Stimulated activated CD4-positive, alpha-beta T cell treated with anti-CD3 and anti-CD28 coated beads, Interleukin-12 subunit alpha, Interleukin-12 subunit beta, amount 100 ng/mL, for 24 hours (primary cell): Measurements from ENCODE around the gene ZAP70.

Experiments used
- DNase-seq, 2 experiments: peaks; one replicate each; pipeline ENCODE4 v3.0.0-alpha.2; 2020; ENCODE audit warnings: low read depth in 2 of 2

Gene ZAP70

GRCh38 chr2:97717613-97717995 lies 4.2 kb downstream of the ZAP70 start:
- DNase-seq = no peak

- peak; percentile 42 to 58 for DNase-seq
Observed at GRCh38 chr2:97718051-97718882, 4.9 kb downstream of the ZAP70 start.

GRCh38 chr2:97718942-97719341 lies 5.6 kb downstream of the ZAP70 start:
- no peak for DNase-seq

- DNase-seq = no peak
Observed at GRCh38 chr2:97719362-97720155, 6.2 kb downstream of the ZAP70 start.

GRCh38 chr2:97720746-97721145 lies 7.4 kb downstream of the ZAP70 start:
- no peak for DNase-seq

GRCh38 chr2:97722227-97722626 lies 8.9 kb downstream of the ZAP70 start:
- no peak for DNase-seq

DNA sequence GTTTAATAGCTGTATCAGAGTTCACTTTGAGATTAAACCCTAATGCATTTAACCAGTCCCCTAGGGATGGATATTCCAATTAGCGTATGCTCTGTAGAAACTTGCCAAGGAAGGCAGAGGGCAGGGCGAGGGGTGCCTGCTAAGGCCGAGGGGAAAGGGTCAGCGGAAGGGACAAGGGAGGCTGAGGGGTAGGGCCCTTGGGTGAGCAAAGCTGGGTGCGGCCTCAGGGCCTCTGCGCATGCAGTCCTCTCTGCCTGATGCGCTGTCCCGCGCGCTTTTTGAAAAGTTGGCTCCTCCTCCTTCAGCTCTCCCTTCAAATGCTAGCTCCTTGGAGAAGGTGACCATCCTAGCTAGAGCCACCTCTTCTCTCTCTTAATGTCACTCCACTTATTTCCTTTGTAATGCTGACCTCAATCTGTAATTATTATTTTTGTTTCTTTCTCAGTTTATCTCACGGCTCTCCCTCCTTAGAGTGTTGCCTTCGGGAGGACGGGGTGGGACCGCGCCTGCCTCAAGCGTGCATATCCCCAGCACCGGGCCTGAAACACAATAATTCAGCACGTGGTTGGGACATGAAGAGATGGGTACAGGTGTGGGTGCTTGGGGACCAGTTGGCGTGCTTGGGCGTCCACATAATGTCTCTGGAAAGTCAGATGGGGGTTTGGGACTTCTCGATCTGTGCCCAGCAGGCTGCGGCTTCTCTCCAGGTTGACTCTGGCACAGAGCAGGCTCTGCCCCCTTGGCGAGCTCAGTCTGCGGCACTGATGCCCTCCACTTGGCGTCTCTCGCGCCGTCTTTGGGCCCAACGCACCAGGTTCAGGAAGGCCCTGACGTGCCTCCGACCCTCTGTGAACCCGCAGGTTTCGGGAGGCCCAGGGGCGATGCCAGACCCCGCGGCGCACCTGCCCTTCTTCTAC lies 10.0 kb downstream of the ZAP70 start:
- no peak for DNase-seq

GRCh38 chr2:97724073-97724410 lies 10.7 kb downstream of the ZAP70 start:
- DNase-seq = no peak

DNA sequence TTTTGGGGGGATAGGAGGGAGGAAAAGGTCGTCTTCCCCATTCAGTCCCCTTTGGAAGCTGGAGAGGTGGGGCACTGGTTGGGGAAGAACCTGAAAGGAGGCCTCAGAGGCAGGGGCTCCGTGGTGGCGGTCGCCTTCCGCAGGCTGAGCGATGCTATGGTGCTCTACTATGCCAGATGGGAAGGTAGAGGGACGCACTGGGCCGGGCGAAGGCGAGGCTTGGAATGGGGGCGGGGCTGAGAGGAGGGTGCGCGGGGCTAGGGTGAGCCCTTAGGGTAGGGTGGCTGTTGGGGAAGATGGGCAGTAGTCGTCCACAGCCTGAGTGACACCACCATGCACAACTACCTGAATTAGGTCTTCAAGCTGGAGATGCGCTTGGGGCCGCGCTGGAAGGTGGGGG lies 11.1 kb downstream of the ZAP70 start:
- no peak for DNase-seq

DNA sequence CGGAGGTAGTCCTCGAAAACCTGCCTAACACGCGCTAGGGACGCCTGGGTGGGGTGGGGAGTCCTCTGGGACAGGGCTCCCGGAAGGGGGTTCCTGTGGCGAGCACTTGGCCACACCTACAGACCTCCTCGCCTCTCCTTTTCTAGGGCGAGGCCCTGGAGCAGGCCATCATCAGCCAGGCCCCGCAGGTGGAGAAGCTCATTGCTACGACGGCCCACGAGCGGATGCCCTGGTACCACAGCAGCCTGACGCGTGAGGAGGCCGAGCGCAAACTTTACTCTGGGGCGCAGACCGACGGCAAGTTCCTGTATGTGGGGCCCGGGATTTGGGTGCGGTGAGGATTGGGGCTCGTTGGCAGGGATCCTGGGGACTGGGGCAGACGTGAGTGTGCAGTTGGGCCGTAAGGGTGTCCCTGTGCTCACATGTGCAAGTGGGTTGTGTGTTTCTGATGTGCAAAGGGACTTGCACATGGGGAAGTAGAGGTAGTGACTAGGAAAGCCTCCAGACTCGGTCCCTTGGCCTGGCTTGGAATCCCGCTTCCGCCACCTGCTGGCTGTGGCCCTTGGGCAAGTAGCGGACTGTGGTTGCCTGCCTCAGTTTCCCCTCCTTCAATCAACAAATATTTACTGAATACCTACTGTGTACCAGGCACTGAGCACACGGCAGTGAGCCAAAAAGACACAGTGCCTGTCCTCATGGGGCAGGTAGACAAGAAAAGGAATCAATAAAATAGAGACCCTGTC lies 11.7 kb downstream of the ZAP70 start:
- no peak for DNase-seq

GRCh38 chr2:97726261-97727064 lies 13.1 kb downstream of the ZAP70 start:
- DNase-seq = no peak

GRCh38 chr2:97727296-97727695 lies 13.9 kb downstream of the ZAP70 start:
- DNase-seq = no peak

DNA sequence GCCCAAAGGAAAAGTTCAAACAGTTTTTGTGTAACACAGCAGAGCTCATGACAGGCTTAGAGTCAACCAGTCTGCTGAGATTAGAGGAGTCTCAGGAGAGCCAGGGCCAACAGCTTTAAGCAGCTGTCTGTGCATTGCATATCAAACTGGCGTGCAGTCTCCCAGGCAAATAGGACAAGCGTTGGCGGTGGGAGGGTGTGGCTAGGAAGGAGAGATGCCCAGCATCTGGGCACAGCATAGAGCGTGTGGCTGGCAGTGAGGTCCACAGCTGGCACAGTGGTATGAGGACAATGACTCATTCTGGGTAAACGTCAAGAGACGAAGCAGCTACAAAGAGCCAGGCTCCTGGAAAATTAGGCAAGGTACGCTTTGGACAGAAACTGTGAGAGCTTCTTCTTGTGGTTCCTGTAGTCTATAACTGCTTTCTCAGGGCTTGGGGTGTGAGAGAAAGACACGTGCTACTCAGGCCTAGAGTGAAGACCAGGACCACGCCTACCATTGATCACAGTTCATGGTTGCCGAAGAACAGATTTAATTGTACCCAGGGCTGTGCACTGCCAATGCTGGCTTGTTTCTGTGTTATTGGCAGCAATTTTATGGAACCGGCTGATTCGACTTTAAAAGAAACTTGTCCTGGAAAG lies 14.8 kb downstream of the ZAP70 start:
- no peak for DNase-seq

DNA sequence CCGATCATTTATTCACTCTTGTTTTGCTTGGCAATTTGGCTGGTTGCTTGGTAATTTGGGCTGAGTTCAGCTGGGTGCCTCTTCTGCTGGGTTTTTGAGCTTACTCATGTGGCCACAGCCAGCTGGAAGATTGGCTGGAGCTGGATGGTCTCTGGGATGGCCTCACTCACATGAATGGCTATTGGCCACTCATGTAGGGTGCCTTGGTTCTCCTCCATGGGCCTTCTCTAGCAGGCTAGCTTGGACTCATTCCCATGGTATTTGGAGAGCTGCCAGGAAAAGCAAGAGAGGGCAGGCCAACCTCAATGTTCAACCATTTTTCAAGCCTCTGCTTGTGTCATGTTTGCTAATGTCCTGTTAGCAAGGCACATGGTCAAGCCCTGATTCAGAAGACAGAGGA lies 16.9 kb downstream of the ZAP70 start:
- no peak for DNase-seq

- no peak for DNase-seq
Observed at GRCh38 chr2:97731274-97732020, 18.1 kb downstream of the ZAP70 start.

DNA sequence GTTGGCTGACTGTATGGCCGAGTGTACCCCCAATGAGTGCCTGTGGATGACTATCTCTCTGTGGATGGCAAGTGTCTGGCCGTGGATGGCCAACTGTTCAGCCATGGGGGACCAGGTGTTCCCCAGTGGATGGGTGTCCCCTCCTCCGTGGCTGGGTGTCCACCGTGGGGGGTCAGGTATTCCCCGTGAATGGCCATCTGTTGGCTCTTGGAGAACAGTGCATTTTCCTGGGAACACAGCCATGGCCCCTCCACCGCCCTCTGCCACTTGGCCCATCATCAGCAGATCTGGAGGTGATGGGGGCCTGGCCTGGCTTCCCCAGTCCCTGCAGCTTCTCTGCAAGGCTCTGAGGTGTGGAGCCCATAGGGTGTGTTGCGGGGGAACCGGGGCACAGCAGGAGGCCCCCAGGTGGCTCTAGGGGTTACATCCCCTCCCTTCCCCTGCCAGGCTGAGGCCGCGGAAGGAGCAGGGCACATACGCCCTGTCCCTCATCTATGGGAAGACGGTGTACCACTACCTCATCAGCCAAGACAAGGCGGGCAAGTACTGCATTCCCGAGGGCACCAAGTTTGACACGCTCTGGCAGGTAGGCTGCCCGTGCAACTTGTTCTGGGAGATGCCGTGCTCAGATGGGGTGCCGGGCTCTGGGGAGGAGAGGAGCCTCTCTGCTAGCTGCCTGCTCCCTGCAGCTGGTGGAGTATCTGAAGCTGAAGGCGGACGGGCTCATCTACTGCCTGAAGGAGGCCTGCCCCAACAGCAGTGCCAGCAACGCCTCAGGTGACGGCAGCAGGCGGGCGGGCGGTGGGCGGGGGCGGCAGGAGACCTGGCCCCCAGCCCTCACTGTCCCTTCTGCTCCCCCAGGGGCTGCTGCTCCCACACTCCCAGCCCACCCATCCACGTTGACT lies 19.3 kb downstream of the ZAP70 start:
- DNase-seq = no peak

DNA sequence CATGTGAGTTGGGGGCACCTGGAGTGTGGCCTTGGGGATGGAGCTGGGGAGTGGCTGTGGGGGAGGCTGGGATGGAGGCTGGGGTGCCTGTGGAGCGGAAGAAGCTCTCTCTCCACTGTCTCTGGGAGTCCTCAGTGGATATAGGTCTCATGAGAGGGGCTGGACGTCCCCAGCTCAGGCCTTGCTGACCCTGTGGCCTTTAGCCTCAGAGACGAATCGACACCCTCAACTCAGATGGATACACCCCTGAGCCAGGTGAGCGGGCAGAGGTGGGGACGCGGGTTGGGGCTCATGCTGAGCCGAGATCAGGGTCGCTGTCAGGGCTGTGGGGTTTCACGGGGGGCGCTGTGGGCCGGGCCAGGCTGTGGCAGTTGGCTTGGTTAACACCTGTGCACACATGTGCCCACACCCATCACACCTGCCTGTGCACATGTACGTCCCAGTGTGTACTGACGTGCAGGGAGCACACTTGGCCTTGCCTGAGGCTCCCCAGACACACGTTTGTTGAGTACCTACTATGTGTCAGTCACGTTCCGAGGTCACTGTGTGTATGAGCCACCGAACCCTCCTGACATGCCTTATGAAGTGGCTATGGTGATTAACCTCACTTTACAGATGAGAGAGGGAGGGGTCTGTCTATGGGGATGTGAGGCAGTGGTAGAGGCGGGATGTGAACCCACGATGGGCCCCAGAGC lies 20.1 kb downstream of the ZAP70 start:
- no peak for DNase-seq
